H1 (cell line): ENCODE data around the gene RERE. TPM values are rescaled to one million over a fixed set of nuclear protein-coding genes. Genes with fewer than 3 reads are reported as not detected.
"Not testable (repeated sequence)": the region's sequence is repeated elsewhere in the genome, so short reads cannot be mapped to it uniquely, and the experiment has no call there.

ENCODE experiments used
- CTCF ChIA-PET: fragments of 300-600 bp; sonication (Branson Sonifier 250); formaldehyde crosslinking; loops from one replicate; lab custom pipeline; 2021; ENCODE audit not compliant: partially characterized antibody; lab: Charles Lee
- POLR2A ChIA-PET: fragments of 300-600 bp; sonication (Branson Sonifier 250); formaldehyde crosslinking; loops from one replicate; lab custom pipeline; 2021; ENCODE audit warnings: inconsistent platforms; ENCODE audit not compliant: partially characterized antibody; lab: Charles Lee
- DNase-seq, 2 experiments: peaks; one replicate each; pipeline versions ENCODE4 v3.0.0 to v3.0.0-alpha.2; 2010 to 2022; ENCODE audit warnings: low spot score in 2 of 2, low read depth in 1 of 2, mixed read lengths in 1 of 2
- FAIRE-seq: peaks from 2 replicates; lab custom pipeline; 2011; peaks lifted over from hg19 to GRCh38; lab: Jason Lieb, UNC
- H2AFZ ChIP-seq: 2 replicates; pipeline ENCODE4 v1.8.1; 2012; ENCODE audit warnings: low read length, inconsistent platforms
- H2AK5ac ChIP-seq: 2 replicates; pipeline ENCODE4 v1.6.1; 2013; ENCODE audit warnings: low read depth, low read length
- H2BK120ac ChIP-seq: replicated peaks from 2 replicates; pipeline ENCODE3; 2013; ENCODE audit warnings: low read depth, low read length, inconsistent platforms
- H2BK12ac ChIP-seq: 2 replicates; pipeline ENCODE4 v1.6.1; 2013; ENCODE audit warnings: low read depth, low read length
- H2BK15ac ChIP-seq: 2 replicates; pipeline ENCODE4 v1.6.1; 2013; ENCODE audit warnings: low read length
- H2BK20ac ChIP-seq: 2 replicates; pipeline ENCODE4 v1.6.1; 2013; ENCODE audit warnings: low read length
- H2BK5ac ChIP-seq: 2 replicates; pipeline ENCODE4 v1.6.1; 2013; ENCODE audit warnings: low read depth, low read length
- H3K14ac ChIP-seq: 2 replicates; pipeline ENCODE4 v1.6.1; 2013; ENCODE audit warnings: inconsistent platforms; ENCODE audit not compliant: insufficient read length
- H3K18ac ChIP-seq: 2 replicates; pipeline ENCODE4 v1.6.1; 2013; ENCODE audit warnings: low read length; ENCODE audit errors: extremely low read depth
- H3K23ac ChIP-seq: 2 replicates; pipeline ENCODE4 v1.6.1; 2013; ENCODE audit warnings: inconsistent platforms; ENCODE audit not compliant: insufficient read length
- H3K23me2 ChIP-seq: 2 replicates; pipeline ENCODE4 v1.6.1; 2013; ENCODE audit warnings: low read depth, low read length
- H3K27ac ChIP-seq: 2 replicates; pipeline ENCODE4 v1.6.1; 2011; ENCODE audit warnings: low read depth, low read length, inconsistent platforms
- H3K27me3 ChIP-seq, 4 experiments: replicated peaks in 1 of 4; 1 replicate in 1 of 4; 2 replicates in 3 of 4; pipeline versions ENCODE4 v1.6.1 to v1.8.1; 2011 to 2013; ENCODE audit warnings: low read length in 3 of 4, mild to moderate bottlenecking in 3 of 4, inconsistent platforms in 2 of 4, mixed read lengths in 2 of 4, moderate library complexity in 1 of 4; ENCODE audit not compliant: control insufficient read depth in 3 of 4, insufficient read depth in 3 of 4; ENCODE audit errors: extremely low read depth in 1 of 4
- H3K36me3 ChIP-seq, 4 experiments: 2 replicates each; pipeline versions ENCODE4 v1.6.1 to v1.8.1; 2011 to 2013; ENCODE audit warnings: mild to moderate bottlenecking in 4 of 4, low read length in 3 of 4, moderate library complexity in 2 of 4, control low read depth in 1 of 4, inconsistent platforms in 1 of 4; ENCODE audit not compliant: insufficient read depth in 4 of 4, control insufficient read depth in 2 of 4
- H3K4ac ChIP-seq: replicated peaks from 2 replicates; pipeline ENCODE3; 2013; ENCODE audit warnings: low read length, low read depth, mixed read lengths, inconsistent platforms; ENCODE audit not compliant: insufficient read length
- H3K4me1 ChIP-seq, 4 experiments: replicated peaks in 1 of 4; 1 replicate in 1 of 4; 2 replicates in 3 of 4; pipeline versions ENCODE4 v1.6.1 to v1.8.1; 2011 to 2013; ENCODE audit warnings: low read length in 3 of 4, inconsistent platforms in 2 of 4, mixed read lengths in 1 of 4; ENCODE audit not compliant: insufficient read depth in 4 of 4, control insufficient read depth in 3 of 4
- H3K4me2 ChIP-seq, 2 experiments: 2 replicates each; pipeline versions ENCODE4 v1.6.1 to v1.8.1; 2011 to 2013; ENCODE audit warnings: low read depth in 2 of 2, low read length in 2 of 2, control low read depth in 1 of 2, inconsistent platforms in 1 of 2, mild to moderate bottlenecking in 1 of 2; ENCODE audit not compliant: insufficient read depth in 1 of 2
- H3K4me3 ChIP-seq, 4 experiments: fragments of 200-600, 300-600 bp in 1 of 4; sonication (generic), shearing (Covaris generic), sonication (Bioruptor Twin) in 1 of 4; 2 replicates each; pipeline versions ENCODE4 v1.5.1 to v1.8.1; 2011 to 2016; ENCODE audit warnings: low read length in 4 of 4, low read depth in 3 of 4, control low read depth in 2 of 4, inconsistent platforms in 2 of 4, mild to moderate bottlenecking in 2 of 4, mixed read lengths in 1 of 4, moderate library complexity in 1 of 4; ENCODE audit not compliant: insufficient read depth in 2 of 4; ENCODE audit errors: extremely low read depth in 1 of 4
- H3K56ac ChIP-seq: replicated peaks from 2 replicates; pipeline ENCODE3; 2013; ENCODE audit warnings: low read depth, mild to moderate bottlenecking, mixed read lengths, low read length, inconsistent platforms; ENCODE audit not compliant: insufficient read length
- H3K79me1 ChIP-seq: 2 replicates; pipeline ENCODE4 v1.6.1; 2013; ENCODE audit warnings: low read depth, low read length, control low read depth
- H3K79me2 ChIP-seq, 2 experiments: 2 replicates each; pipeline versions ENCODE4 v1.6.1 to v1.8.1; 2012 to 2013; ENCODE audit warnings: low read length in 2 of 2, mild to moderate bottlenecking in 2 of 2, inconsistent platforms in 1 of 2; ENCODE audit not compliant: insufficient read depth in 2 of 2, control insufficient read depth in 1 of 2
- H3K9ac ChIP-seq, 4 experiments: replicated peaks in 1 of 4; 1 replicate in 1 of 4; 2 replicates in 3 of 4; pipeline versions ENCODE4 v1.6.1 to v1.8.1; 2011 to 2013; ENCODE audit warnings: low read depth in 3 of 4, low read length in 3 of 4, control low read depth in 2 of 4, mild to moderate bottlenecking in 2 of 4, moderate library complexity in 2 of 4, inconsistent platforms in 1 of 4; ENCODE audit errors: extremely low read depth in 1 of 4
- H3K9me3 ChIP-seq, 2 experiments: 2 replicates each; pipeline versions ENCODE4 v1.6.1 to v1.8.1; 2012 to 2013; ENCODE audit warnings: mild to moderate bottlenecking in 2 of 2, moderate library complexity in 2 of 2, control low read depth in 1 of 2, inconsistent platforms in 1 of 2, low read depth in 1 of 2, low read length in 1 of 2, mixed read lengths in 1 of 2; ENCODE audit not compliant: insufficient read depth in 2 of 2
- H4K20me1 ChIP-seq, 2 experiments: replicated peaks in 1 of 2; 2 replicates each; pipeline versions ENCODE3 to v1.8.1; 2011 to 2013; ENCODE audit warnings: inconsistent platforms in 2 of 2, low read length in 2 of 2, mild to moderate bottlenecking in 1 of 2; ENCODE audit not compliant: insufficient read depth in 2 of 2, control insufficient read depth in 1 of 2
- H4K5ac ChIP-seq: 2 replicates; pipeline ENCODE4 v1.6.1; 2013; ENCODE audit warnings: low read length, low read depth, mixed read lengths, inconsistent platforms; ENCODE audit not compliant: insufficient read length
- H4K8ac ChIP-seq: 2 replicates; pipeline ENCODE4 v1.8.0; 2013; ENCODE audit warnings: mild to moderate bottlenecking, moderate library complexity, low read length, inconsistent platforms; ENCODE audit not compliant: insufficient read depth; ENCODE audit errors: extremely low read depth
- H4K91ac ChIP-seq: replicated peaks from 2 replicates; pipeline ENCODE3; 2013; ENCODE audit warnings: low read length, mixed read lengths, inconsistent platforms; ENCODE audit not compliant: insufficient read length
- WGBS, 2 experiments: shearing (Covaris generic) in 1 of 2; methylation state at CpG; one replicate each; pipeline versions ENCODE4 v1.1.6 to v1.1.7; 2013 to 2015; ENCODE audit warnings: low lambda C conversion rate in 2 of 2, mixed read lengths in 2 of 2, inconsistent platforms in 1 of 2, low coverage in 1 of 2, missing lambda C conversion rate in 1 of 2; ENCODE audit not compliant: insufficient replicate concordance in 2 of 2, insufficient coverage in 1 of 2, insufficient read length in 1 of 2; ENCODE audit errors: extremely low coverage in 1 of 2, missing lambda C conversion rate in 1 of 2; 5-methylcytosine and 5-hydroxymethylcytosine counted together
- polyA plus RNA-seq, 7 experiments: library from polyadenylated mRNA; depleted of rRNA in 3 of 7; stranded (reverse) in 5 of 7; unstranded in 2 of 7; fragments of >200 nt in 5 of 7; fragments of 200-250 nt in 2 of 7; gene quantifications; 1 replicate in 5 of 7; 2 replicates in 1 of 7; 4 replicates in 1 of 7; pipeline versions ENCODE4 v1.2.1 to v1.2.3, GENCODE V29; 2011 to 2013; ENCODE audit warnings: missing spikeins in 2 of 7, mixed read lengths in 2 of 7
- total RNA-seq: library from RNA; stranded (reverse); fragmentation: NEBNext Ultra II Directional; extraction: Animal tissue kit (Norgen Biotek cat#: 25700); gene quantifications from 2 replicates; pipeline ENCODE4 v1.2.1, GENCODE V29; 2021

The RERE gene
- total and polyA plus RNA-seq, 2 of the 8 experiments (the other 6 are each of a cell fraction or from before 2014, with no cell fraction given): 15.3 to 142 TPM

DNA sequence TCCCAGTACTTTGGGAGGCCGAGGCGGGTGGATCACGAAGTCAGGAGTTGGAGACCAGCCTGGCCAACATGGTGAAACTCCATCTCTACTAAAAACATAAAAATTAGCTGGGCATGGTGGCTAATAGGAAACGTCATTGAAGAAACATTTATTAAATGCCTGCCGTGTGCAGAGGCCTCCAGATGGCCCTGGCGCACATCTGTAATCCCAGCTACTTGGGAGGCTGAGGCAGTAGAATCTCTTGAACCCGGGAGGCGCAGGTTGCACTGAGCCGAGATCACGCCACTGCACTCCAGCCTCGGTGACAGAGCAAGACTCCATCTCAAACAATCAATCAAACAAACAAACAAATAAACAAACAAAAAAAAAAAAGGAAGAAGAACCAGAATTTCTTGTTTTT, 368.9 kb downstream of the RERE start:
- H3K4me3 ChIP-seq, H3K14ac ChIP-seq, H4K20me1 ChIP-seq, H3K9me3 ChIP-seq, FAIRE-seq, H2BK120ac ChIP-seq, H2AFZ ChIP-seq, H2BK20ac ChIP-seq, POLR2A ChIA-PET, H3K56ac ChIP-seq, H3K27me3 ChIP-seq, H2AK5ac ChIP-seq, H3K23ac ChIP-seq, H3K4me2 ChIP-seq, H4K8ac ChIP-seq, H3K23me2 ChIP-seq, H3K36me3 ChIP-seq, H4K91ac ChIP-seq, H3K18ac ChIP-seq, DNase-seq, H4K5ac ChIP-seq, H3K4ac ChIP-seq, H2BK15ac ChIP-seq, H3K79me1 ChIP-seq, H3K27ac ChIP-seq, H2BK12ac ChIP-seq, H2BK5ac ChIP-seq, H3K9ac ChIP-seq: not testable (repeated sequence)
- H3K79me2 ChIP-seq: peaks cover 0 to 32% of the 10 kb centered on the region in 2 experiments; a peak in 2 of 4 replicates
- 91% methylated on average over 11 of the region's 11 CpGs; no CpG with 5 or more reads in 1 of the 2 experiments for WGBS, 2 experiments
- CTCF ChIA-PET: interaction anchor here (0.6 to 0.9 kb wide), 3 partner anchors 15 to 126 kb away, joined by 3 to 4 read pairs (median 3); no protein-coding TSS in a partner anchor
- peaks cover 4 to 22% (median 15%) of the 10 kb centered on the region in 4 experiments for H3K4me1 ChIP-seq
